ENCODE results near the gene PWWP2B.

Gene PWWP2B

GRCh38 chr10:132395704-132396493 is 1.1 kb upstream of the PWWP2B start:
- no peak for DNase-seq

- peak; percentile 64 for DNase-seq
Observed at GRCh38 chr10:132396494-132397035, 435 bp upstream of the PWWP2B start.

DNA sequence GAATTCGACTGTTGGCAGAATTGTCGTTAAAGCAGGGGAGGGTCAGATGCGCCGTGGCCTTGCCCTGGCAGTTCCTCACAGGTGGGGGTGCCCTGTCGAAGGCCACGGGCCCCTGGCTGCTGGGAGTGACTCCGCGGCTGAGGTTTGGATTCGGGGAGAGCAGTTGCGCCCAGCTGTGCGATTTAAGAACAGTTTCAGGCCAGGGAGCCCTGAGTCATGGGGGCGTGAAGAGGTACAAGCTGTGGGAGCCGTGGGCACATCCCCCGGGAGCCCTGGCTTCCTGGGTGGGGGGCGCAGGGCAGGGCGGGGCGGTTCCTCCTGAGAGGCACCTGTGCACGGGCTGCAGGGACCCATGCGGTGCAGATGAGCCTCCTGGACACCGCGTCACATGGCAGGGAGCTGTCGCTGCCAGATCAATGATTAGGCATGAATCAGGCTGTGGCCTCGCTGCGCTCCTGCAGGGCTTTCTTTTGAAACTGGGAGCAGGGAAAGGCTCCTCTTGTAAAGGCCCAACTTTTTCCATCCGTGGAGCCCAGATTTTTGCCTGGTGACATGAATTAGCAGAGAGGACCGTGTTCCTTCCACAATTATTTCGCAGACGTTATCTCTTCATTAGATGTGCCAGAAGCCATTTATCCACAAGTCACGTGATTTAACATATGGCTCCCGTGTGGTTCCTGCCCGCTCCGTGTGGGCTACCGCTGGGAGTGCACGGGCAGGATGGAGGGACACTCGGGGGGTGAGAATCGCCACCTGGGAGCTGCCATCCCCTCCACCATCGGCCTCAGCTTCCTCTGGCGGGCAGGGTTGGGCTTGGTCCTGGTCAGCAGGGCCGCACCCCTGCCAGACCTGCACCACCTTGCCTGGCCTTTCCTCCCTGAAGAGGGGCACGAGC is 918 bp downstream of the PWWP2B start:
- DNase-seq, result peak; percentile 26

GRCh38 chr10:132398566-132398991 is 1.6 kb downstream of the PWWP2B start:
- no peak for DNase-seq

DNA sequence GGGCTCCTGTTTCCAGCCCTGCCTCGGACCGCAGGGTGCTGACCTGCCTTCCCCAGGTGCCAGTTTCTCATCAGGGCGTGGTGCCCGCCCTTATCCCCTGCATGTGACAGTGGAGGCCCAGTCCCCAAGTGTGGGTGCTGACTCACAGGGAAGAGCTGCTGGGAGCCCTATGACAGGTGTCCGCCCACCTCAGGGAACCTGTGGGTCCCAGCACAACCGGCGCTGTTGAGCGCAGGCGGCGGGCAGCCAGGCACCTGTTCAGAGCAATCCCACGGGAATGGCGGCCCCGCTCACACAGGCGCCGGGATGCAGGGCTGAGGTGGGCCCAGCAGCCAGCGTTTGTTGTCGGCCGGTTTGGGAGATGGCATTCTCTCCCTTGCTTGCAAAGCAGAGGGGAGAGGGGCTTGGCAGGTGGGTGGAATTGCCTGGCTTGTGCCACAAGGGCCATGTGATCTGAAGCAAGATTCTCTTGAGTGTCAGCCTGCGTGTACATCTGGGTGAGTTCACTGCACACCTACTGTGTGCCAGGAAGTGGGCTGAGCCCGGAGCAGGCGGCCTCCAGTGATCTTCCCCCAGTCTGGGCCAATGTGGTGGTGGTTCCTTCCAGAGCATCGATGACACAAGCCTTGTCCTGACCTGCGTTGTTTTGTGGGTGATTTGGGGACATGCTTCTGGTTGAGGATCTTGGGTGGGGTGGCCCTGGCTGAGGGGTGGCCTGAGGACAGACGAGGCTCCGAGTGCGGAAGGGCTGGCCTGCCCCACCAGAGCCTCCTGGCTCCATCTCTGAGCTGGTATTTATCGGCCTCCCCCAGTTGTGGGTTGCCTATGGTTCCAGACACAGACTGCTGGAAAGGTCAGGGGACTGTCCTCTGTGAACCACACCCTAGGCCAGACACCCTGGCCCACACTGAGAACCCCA is 2.4 kb downstream of the PWWP2B start:
- no peak for DNase-seq

DNA sequence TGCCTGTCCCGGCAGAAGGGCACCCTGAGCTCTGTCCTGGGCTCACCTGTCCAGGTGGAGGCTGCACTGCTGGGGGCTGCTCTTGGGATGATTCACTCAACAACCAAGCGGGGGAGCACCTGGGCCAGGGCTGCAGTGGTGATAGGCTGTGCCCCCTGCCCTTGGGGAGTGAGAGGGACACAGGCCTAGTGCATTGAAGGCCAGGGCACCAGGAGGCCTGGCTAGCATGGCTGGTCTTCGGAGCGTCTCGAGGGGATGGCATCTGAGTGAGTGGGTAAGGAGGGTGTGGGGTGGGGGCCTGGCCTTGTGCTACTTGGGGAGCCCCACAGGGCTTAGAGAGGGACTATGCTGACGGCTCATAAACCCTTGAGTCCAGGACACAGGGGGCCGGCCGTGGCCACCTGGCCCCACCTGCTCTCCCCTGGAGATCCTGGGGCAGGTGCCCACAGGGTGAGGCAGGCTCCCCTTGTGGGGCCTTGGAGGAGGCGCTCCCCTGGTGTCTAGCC is 3.1 kb downstream of the PWWP2B start:
- DNase-seq, result no peak

DNA sequence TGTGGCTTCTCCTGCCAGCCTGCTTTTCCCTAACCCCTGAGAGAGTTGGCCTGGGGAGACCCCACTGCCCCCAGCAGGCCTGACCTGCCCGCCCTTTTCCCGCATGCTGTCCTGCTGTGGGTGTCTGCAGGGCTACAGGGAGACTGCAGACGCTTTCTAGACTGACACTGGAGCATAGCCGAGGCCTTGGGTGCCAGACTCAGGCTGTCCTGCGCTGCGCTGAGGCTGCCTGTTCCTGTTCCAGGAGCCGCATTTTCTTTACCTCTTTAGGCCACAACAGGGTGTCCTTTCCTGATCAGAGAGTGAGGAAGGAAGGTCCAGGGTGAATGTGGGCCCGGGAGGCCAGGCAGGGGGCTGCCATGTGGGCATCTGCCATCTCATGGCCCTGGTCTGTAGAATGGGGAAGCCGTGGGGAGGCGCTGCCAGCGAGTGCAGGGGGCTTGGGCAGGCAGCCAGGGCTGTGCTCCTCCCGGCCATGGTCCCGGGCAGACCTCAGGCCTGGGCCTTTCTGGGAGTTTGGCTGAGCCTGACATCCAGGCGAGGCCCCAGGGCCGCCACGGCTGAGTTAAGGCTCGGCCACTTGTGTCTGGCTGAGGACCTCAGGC is 3.6 kb downstream of the PWWP2B start:
- DNase-seq, result no peak

DNA sequence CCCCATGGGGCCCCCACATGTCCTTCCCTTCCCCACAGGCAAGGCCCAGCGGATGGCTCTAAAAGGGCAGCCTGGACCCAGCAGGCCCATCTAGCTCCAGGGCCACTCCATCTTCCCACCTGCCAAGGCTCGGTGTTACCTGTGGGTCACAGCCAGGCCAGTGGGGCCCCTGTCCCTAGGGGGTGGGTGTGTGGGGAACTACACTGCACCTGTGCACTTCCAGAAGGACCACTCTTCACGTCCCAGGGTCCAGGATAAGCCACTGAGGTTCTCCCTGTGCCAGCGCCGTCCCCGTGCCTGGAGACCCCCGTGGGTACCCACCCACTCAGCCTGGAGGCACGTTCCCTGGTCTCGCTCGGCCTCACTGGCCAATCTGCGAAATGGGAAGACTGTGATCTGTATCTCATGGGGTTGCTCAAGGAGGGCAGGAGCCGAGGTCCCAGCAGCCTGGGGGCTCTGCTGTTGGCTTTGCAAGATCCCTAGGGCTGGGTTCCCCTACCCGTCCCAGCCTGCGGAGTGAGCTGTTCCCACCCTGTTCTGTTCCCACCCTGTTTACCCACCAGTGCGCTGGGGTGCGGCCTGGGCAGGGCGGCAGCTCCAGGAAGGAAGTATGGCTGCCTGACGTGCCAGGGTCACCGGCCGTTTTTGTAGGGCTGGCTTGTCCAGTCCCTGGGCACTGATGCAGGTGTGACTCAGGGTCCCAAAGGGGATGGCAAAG is 4.6 kb downstream of the PWWP2B start:
- no peak for DNase-seq

DNA sequence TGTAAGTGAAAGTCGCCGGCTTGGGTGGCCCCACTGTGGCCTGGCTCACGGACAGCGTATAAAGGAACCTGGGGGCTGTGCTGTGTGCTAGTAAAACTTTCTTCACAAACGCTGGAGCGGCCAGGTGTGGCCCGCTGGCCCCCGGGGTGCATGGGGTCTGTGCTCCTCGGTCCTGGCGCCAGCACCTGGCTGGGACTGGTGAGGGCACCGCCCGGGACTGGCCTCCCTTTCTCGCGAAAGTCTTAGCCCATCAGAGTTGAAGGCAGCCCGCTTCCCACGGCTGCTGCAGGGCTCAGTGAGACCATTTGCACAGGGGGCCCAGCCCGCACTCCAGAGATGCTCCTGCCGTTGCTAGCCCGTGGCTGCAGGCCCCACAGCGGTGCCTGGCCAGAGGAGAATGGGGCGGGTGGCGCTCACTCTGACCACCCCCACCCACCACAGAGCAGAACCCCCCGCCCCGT is 5.8 kb downstream of the PWWP2B start:
- DNase-seq, result no peak

DNA sequence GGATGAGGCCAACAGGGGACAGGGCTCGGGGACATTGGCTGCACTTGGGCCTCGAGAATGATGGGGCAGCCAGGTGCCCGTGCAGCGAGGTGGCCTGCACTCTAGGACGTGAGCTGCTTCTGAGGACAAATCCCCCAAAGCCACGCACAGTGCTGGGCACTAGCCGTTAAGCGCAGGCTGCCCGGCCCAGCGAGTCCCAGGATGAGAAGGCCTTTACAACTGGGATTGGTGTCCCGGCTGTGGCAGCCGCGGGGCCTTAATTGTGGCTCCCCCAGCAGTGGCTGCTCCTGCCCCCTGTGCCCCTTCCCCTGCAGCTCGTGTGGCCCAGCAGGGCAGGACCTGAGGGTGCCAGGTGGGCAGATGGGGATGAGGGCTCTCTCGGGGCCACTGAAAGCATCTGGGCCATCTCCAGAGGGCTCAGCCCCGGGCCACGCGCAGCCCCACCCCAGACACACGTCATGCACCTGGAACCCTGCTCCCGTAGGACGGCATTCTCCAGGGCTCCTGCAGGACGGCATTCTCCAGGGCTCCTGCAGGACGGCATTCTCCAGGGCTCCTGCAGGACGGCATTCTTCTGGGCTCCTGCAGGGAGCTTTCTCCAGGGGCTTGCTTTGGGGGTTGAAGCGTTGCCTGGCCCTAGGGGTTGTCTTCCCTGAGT is 6.6 kb downstream of the PWWP2B start:
- DNase-seq, result no peak

- DNase-seq, result no peak
Observed at GRCh38 chr10:132404169-132404880, 7.3 kb downstream of the PWWP2B start.

GRCh38 chr10:132404911-132405462 is 8.0 kb downstream of the PWWP2B start:
- no peak for DNase-seq

DNA sequence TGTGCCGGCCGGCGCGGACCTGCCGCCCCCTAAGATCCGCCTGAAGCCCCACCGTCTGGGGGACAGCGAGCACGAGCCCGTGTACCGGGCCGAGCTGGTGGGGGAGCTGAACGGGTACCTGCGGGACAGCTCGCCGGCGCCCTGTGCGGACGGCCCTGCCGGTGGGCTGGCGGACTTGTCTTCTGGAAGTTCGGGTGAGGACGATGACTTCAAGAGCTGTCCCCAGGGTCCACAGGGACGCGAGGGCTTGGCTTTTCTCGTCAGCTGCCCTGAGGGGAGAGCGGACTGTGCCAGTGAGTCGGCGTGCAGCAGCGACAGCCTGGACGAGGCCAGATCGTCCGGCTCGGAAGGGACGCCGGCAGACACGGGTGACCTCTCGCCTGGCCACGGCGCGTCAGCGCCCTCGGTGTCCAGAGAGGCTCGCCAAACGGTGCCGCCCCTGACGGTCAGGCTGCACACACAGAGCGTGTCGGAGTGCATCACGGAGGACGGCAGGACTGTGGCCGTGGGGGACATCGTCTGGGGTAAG is 8.5 kb downstream of the PWWP2B start:
- DNase-seq, result no peak

- DNase-seq, result no peak
Observed at GRCh38 chr10:132406181-132406580, 9.2 kb downstream of the PWWP2B start.

DNA sequence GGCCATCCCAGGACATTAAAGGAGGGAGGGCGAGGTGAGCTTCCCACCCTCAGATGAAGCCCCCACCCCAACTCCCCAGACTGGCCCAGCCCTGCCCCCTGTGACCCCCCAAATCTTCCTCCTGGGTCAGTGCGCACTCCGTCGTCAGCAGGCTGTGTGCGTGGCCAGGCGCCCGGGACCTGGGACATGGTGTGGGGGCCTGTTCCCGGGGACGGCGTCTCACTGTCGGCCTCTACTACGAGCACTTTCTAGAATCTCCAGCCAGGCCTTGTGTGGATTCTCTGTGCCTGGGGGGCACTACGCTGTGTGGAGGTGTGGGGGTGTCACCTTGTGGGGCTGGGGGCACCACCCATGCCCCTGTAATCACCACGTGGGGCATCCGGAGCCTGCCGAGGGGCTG is 9.8 kb downstream of the PWWP2B start:
- no peak for DNase-seq

- DNase-seq, result no peak
Observed at GRCh38 chr10:132407243-132407746, 10.3 kb downstream of the PWWP2B start.

DNA sequence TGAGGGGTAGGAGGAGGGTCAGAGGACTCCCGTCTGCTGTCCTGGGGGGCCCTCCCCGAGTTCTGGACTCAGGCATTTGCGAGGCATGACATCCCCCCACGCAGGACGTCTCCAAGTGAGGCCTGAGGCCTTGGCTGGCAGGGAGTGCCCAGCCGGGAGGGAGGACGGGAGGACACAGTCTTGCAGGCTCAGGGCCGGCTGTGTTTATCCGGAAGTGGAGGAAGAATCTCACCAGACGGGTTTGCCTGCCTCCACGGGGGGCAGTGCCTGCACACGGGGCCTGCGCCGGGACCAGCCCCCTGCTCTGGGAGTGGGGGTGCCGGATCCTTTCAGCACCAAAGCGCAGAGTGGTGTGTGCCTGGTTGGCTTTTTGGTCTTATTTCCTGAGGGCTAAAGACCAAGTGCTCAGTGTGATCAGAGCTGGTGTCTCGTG is 10.9 kb downstream of the PWWP2B start:
- DNase-seq, result no peak

DNA sequence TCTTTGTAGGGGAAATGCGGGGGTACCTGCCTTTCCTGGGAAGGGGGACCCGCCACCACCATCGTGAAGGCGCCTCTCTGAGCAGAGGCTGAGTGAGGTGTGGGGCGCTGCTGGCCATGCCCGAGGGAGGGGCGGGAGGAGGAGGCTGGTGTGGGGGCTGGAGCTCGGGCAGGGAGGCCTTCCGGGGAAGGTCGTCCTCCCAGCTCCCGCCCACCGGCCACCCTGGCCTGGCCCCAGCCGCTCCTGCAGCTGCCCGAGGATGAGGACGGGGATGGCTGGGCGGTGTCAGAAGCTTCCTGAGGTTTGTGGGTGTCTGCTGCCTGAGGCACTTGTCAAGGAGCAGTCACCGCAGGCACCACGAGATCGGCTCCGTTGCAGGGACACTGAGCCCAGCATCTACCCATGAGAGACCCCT is 11.4 kb downstream of the PWWP2B start:
- no peak for DNase-seq
